Keratinocyte (primary cell): ENCODE results near the gene UROD.
"Not testable (repeated sequence)": the region's sequence is repeated elsewhere in the genome, so short reads cannot be mapped to it uniquely, and the experiment has no call there.

ENCODE experiments used
- EZH2 ChIP-seq: IDR thresholded peaks from one replicate; pipeline ENCODE4 v1.6.1; 2012; ENCODE audit warnings: inconsistent platforms, mild to moderate bottlenecking, low read length, moderate library complexity
- TF ChIP-seq, protein P1 (sequence below), 3 experiments: IDR thresholded peaks in 1 of 3; conservative IDR thresholded peaks in 1 of 3; optimal IDR thresholded peaks in 1 of 3; 2 replicates in 2 of 3; 3 replicates in 1 of 3; pipeline versions ENCODE3 to v1.5.1; 2011; ENCODE audit warnings: low read length in 3 of 3, mild to moderate bottlenecking in 3 of 3, moderate library complexity in 2 of 3, control low read depth in 1 of 3, inconsistent platforms in 1 of 3; ENCODE audit not compliant: insufficient read depth in 2 of 3; ENCODE audit errors: extremely low read depth in 1 of 3

GRCh38 chr1:45062463-45062862 is 50.4 kb downstream of the UROD start:
- TF ChIP-seq, protein P1, sequence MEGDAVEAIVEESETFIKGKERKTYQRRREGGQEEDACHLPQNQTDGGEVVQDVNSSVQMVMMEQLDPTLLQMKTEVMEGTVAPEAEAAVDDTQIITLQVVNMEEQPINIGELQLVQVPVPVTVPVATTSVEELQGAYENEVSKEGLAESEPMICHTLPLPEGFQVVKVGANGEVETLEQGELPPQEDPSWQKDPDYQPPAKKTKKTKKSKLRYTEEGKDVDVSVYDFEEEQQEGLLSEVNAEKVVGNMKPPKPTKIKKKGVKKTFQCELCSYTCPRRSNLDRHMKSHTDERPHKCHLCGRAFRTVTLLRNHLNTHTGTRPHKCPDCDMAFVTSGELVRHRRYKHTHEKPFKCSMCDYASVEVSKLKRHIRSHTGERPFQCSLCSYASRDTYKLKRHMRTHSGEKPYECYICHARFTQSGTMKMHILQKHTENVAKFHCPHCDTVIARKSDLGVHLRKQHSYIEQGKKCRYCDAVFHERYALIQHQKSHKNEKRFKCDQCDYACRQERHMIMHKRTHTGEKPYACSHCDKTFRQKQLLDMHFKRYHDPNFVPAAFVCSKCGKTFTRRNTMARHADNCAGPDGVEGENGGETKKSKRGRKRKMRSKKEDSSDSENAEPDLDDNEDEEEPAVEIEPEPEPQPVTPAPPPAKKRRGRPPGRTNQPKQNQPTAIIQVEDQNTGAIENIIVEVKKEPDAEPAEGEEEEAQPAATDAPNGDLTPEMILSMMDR (optimal IDR thresholded peaks at IDR 0.05 in 1 of 3, IDR thresholded peaks at IDR 0.05 in 1 of 3, conservative IDR thresholded peaks at IDR 0.05 in 1 of 3; ENCODE audit: extremely low read depth in 1 of 3, insufficient read depth in 2 of 3, low read length in 3 of 3): not testable (repeated sequence)
- TF ChIP-seq EZH2: not testable (repeated sequence)
